ENCODE data around the gene PDE7B. TPM values are rescaled to one million over a fixed set of nuclear protein-coding genes. Genes with fewer than 3 reads are reported as not detected.

The PDE7B gene
- total RNA-seq, 1 experiment from 2014 or later, result 0.03 TPM

DNA sequence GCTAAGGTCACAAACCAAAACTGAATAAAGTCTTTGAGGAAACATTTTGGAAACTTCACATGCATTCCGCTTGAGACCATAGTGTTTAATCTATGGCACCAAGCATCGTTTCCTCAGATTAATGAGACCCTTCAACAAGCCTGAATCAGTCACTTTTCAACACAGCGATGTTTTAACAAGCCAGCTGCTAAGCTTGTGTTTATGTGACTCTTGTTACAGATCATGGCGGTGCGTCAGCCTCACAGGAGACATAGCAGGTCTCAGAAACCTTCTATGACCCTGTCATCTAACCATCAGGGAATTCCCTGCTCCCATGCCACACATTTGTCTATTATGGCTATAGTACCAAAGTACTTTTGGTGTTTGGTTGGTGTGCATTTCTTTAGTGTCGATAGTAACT lies 341.4 kb downstream of the PDE7B start:
- POLR2A ChIA-PET, result no interaction called here
- H3K27me3 ChIP-seq (ENCODE audit: control insufficient read depth, insufficient read depth, low read length), result no peaks in the 10 kb centered on the region
- no peak overlapping the region for H3K4me3 ChIP-seq (ENCODE audit: low read depth in 2 of 2, low read length in 2 of 2)
- intact Hi-C loops (cut with micrococcal nuclease; ENCODE audit: unreplicated experiment), result no loop called here
- DNase-seq (ENCODE audit: low read depth, low spot score), result no peak
- no TSS peak for BruUV-seq (replicated peaks)
- H3K36me3 ChIP-seq (ENCODE audit: control insufficient read depth, insufficient read depth, low read length), result no peaks in the 10 kb centered on the region
- CTCF ChIA-PET, result no interaction called here
- TF ChIP-seq SIN3A (IDR thresholded peaks at IDR 0.05; ENCODE audit: borderline replicate concordance, insufficient read depth, low read depth, low read length) (no peak), TCF7L2 (IDR thresholded peaks at IDR 0.05; ENCODE audit: low read depth, low read length) (no peak), POLR2AphosphoS5 (IDR thresholded peaks at IDR 0.05; ENCODE audit: low read depth, low read length) (no peak)
- TF ChIP-seq, protein P1, sequence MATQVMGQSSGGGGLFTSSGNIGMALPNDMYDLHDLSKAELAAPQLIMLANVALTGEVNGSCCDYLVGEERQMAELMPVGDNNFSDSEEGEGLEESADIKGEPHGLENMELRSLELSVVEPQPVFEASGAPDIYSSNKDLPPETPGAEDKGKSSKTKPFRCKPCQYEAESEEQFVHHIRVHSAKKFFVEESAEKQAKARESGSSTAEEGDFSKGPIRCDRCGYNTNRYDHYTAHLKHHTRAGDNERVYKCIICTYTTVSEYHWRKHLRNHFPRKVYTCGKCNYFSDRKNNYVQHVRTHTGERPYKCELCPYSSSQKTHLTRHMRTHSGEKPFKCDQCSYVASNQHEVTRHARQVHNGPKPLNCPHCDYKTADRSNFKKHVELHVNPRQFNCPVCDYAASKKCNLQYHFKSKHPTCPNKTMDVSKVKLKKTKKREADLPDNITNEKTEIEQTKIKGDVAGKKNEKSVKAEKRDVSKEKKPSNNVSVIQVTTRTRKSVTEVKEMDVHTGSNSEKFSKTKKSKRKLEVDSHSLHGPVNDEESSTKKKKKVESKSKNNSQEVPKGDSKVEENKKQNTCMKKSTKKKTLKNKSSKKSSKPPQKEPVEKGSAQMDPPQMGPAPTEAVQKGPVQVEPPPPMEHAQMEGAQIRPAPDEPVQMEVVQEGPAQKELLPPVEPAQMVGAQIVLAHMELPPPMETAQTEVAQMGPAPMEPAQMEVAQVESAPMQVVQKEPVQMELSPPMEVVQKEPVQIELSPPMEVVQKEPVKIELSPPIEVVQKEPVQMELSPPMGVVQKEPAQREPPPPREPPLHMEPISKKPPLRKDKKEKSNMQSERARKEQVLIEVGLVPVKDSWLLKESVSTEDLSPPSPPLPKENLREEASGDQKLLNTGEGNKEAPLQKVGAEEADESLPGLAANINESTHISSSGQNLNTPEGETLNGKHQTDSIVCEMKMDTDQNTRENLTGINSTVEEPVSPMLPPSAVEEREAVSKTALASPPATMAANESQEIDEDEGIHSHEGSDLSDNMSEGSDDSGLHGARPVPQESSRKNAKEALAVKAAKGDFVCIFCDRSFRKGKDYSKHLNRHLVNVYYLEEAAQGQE (IDR thresholded peaks at IDR 0.05; ENCODE audit: insufficient read depth in 1 of 2, low read depth in 2 of 2, low read length in 1 of 2), result no peak
- TF ChIP-seq, protein P2, sequence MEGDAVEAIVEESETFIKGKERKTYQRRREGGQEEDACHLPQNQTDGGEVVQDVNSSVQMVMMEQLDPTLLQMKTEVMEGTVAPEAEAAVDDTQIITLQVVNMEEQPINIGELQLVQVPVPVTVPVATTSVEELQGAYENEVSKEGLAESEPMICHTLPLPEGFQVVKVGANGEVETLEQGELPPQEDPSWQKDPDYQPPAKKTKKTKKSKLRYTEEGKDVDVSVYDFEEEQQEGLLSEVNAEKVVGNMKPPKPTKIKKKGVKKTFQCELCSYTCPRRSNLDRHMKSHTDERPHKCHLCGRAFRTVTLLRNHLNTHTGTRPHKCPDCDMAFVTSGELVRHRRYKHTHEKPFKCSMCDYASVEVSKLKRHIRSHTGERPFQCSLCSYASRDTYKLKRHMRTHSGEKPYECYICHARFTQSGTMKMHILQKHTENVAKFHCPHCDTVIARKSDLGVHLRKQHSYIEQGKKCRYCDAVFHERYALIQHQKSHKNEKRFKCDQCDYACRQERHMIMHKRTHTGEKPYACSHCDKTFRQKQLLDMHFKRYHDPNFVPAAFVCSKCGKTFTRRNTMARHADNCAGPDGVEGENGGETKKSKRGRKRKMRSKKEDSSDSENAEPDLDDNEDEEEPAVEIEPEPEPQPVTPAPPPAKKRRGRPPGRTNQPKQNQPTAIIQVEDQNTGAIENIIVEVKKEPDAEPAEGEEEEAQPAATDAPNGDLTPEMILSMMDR (IDR thresholded peaks at IDR 0.05), result no peak
- no peak overlapping the region for H3K27ac ChIP-seq (ENCODE audit: low read length)
- ATAC-seq, result no peak
- in situ Hi-C loops (cut with HindIII; ENCODE audit: low pct_unique_long_range_greater_than_20kb, low sequenced_read_pairs), result no loop called here
- no peaks in the 10 kb centered on the region for H3K4me1 ChIP-seq (ENCODE audit: control insufficient read depth, insufficient read depth, low read length)
- no peaks in the 10 kb centered on the region for H3K9me3 ChIP-seq (ENCODE audit: control insufficient read depth, insufficient read depth, low read depth, low read length)

DNA sequence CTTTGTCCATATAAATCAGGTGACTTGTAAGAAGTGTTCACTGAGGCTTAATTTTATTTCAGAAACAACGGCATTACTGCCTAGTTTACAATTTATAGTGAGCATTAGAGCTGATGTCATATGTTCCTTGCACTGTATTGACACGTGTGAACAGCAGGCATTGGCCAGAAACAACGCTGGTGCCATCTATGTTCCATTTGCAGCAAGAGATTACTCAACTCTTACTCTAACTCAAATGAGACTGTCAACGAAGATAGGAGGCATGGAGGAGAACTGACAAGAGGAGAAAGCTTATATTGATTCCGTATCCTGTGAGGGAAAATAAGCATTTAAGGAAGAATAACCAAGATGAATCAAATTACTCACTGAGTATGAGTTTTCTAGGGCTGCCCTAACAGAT lies 350.2 kb downstream of the PDE7B start:
- H3K36me3 ChIP-seq (ENCODE audit: control insufficient read depth, insufficient read depth, low read length), result no peaks in the 10 kb centered on the region
- POLR2A ChIA-PET, result no interaction called here
- H3K27me3 ChIP-seq (ENCODE audit: control insufficient read depth, insufficient read depth, low read length), result no peaks in the 10 kb centered on the region
- DNase-seq (ENCODE audit: low read depth, low spot score) (no peak), ATAC-seq (no peak)
- in situ Hi-C loops (cut with HindIII; ENCODE audit: low pct_unique_long_range_greater_than_20kb, low sequenced_read_pairs), result no loop called here
- CTCF ChIA-PET, result no interaction called here
- no peaks in the 10 kb centered on the region for H3K9me3 ChIP-seq (ENCODE audit: control insufficient read depth, insufficient read depth, low read depth, low read length)
- no peaks in the 10 kb centered on the region for H3K4me1 ChIP-seq (ENCODE audit: control insufficient read depth, insufficient read depth, low read length)
- no TSS peak for BruUV-seq (replicated peaks)
- H3K4me3 ChIP-seq (ENCODE audit: low read depth in 2 of 2, low read length in 2 of 2), result no peak overlapping the region
- H3K27ac ChIP-seq (ENCODE audit: low read length), result no peak overlapping the region
- TF ChIP-seq TCF7L2 (IDR thresholded peaks at IDR 0.05; ENCODE audit: low read depth, low read length), result no peak
- TF ChIP-seq, protein P2 (IDR thresholded peaks at IDR 0.05), result no peak; the same call in 1 of the 2 replicates
- no peak for TF ChIP-seq POLR2AphosphoS5 (IDR thresholded peaks at IDR 0.05; ENCODE audit: low read depth, low read length)
- no peak for TF ChIP-seq SIN3A (IDR thresholded peaks at IDR 0.05; ENCODE audit: borderline replicate concordance, insufficient read depth, low read depth, low read length)
- TF ChIP-seq, protein P1 (IDR thresholded peaks at IDR 0.05; ENCODE audit: insufficient read depth in 1 of 2, low read depth in 2 of 2, low read length in 1 of 2), result no peak
- intact Hi-C loops (cut with micrococcal nuclease; ENCODE audit: unreplicated experiment), result no loop called here

Data from Panc1 (cell line).